ENCODE results near the gene IKZF2.

GRCh38 chr2:213091765-213092164 lies 59.6 kb downstream of the IKZF2 start:
- no peak for TF ChIP-seq CTCF (IDR thresholded peaks at IDR 0.05)
- TF ChIP-seq ZFX (IDR thresholded peaks at IDR 0.05; ENCODE audit: borderline replicate concordance), result no peak
